Raji (cell line): Measurements from ENCODE around the gene IFITM1.

Experiments used
- POLR2A ChIP-seq: IDR thresholded peaks from 2 replicates; pipeline ENCODE4 v1.6.1; 2011; ENCODE audit warnings: low read depth, low read length, control low read depth; ENCODE audit not compliant: insufficient read depth

IFITM1 gene

DNA sequence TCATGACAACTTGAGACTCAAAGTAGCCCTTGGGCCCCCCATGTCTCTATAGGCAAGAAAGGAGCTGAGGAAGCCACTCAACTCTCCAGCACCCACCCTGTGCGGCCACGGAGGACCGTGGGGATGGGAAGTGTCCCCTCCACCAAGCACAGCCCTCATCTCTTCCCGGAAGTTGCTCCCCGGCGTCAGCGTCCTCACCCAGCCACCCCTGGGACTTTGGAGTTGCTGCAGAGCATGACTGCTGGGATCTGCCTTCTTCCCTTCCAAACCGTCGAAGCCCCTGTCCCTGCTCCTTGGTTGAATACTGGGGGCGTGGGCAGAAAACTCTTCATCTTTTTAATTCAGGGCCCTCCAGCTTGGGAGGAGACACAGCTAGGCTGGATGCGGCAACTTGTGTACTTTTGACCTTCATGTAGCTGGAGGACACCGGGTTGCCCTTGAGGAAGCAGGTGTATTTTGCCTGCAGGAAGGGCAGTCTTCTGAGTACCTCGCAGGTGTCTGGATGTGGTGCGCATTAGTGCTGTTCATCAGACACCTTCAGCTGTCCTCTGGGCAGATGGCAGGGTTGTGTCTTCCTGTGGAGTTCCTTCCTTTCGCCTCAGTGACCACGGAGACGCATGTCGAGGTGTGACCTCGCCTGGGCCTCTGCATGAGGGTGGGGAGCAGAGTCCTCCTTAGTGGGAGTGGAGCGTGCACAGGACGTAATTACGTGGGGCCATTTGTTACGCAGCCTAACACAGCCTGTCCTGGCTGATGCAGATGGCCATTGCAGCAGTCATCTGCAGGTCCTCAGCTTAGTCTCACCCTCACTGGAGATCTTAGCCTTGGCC is 19.0 kb downstream of the IFITM1 start:
- TF ChIP-seq POLR2A, result no peak

DNA sequence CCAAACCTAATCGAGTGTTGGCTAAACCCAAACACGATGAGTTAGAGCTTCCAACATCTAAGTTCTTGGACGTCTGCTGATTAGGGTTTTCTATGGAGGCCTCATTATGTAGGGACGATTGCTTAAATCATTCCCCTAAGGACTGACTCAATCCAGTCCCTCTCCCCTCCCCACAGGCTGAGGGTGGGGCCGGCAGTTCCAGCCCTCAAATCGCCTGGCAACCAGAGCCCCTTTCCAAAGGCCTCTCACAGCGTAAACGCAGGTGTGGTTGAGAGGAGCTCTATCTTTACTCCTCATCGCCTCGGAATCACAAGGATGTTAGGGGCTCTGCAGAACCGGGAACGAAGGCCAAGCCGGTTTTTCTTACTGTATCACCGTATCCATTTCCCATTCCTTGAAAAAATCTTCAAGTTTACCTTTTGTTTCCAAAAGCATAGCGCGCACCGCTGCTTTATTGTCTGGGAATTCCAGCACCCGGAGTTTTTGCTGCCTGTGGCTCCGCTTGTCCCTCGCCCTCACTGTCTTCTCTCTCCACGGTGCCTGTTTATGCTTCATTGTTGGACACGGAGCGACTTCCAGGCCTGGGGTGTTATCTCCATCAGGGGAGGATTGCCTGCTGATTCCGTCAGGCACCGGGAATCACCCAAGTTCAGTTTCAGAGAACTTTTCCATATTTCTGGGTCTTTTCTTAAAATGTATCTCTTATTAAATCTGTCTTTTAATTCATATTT is 20.6 kb downstream of the IFITM1 start:
- no peak for TF ChIP-seq POLR2A

DNA sequence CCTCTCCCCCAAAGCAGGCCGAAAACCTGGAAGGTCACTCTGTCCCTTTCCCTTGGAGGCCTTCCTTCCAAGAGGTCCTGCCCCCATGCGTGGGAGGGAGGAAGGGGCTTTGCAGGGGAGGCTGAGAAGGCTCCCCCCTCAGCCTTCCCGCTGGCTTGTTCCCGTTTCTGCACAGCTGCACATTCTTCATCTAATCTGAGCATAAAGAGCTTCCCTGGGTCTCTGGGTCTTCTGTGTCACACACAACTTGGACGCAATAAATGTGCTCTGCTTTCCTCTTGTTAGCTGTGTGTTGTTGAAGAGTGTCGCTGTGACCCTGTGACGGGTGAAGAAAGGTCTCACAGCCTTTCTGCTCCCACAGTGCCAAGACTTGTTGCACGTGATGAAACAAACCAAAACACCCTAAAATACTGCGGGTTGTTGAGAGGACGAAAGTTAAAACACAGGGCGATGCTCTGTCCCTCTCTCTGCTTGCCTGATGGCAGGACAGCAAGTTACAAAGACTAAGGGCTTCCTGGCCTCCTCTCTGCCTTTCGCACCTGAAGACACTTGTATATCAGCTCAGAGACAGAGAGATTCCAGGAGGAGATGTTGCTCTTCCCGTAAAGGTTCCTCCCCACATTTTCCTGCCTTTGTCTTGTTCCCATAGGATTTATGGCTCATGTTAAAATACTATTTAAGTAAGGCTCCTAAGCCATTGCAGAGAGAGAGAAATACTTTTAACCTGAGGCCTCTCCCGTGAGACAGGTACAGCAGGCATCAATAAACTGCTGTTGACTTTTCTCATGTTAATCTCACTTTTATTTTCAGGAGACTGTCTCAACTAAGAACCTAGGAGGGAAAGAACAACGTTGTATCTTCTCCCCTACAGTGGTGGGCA is 22.2 kb downstream of the IFITM1 start:
- no peak for TF ChIP-seq POLR2A

DNA sequence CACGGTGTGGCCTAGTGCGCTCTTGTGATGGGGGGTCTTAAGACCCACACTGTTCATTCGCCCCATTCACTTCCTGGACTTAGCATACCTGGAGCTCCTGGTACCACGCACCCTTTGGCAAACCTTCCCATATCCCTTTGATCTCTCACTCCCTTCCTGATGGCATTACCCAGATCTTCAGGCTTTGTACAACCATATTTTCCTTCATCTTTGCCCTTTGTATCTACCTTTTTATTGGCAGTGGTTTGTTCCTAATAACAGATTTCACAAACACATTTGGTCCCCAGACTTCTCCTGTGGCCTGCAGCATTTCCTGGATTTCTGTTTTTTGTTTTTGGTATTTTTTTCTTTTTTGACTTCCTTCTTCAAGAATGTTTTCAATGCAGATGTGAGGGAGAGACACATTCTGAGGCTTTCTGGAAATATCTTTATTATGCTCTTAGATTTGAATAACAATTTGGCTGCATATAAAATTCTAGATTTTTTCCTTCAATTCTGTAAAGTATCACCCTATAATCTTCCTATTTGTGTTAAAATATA is 22.9 kb downstream of the IFITM1 start:
- TF ChIP-seq POLR2A, result no peak

- TF ChIP-seq POLR2A, result no peak
Measured at GRCh38 chr11:337711-338110, 23.9 kb downstream of the IFITM1 start.

DNA sequence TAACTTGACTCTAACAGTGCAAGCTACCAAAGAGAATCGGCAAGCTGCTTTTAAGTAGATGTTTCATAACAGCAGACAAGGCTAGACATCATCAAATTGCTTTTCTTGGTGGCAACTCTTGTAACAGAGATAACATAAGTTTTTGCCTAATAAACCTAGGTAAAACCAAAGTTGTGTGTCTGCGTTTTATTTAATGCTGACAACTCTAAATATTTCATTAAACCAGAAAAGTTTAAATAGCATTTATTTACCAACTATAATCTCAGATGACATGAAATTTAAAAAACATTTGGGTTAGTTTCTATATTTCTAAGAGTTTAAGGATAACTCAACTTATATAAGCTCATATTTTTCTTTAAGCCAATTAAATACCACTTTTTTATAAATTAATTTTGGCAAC is 26.1 kb downstream of the IFITM1 start:
- no peak for TF ChIP-seq POLR2A

- no peak for TF ChIP-seq POLR2A
Measured at GRCh38 chr11:340539-341512, 27.0 kb downstream of the IFITM1 start.

DNA sequence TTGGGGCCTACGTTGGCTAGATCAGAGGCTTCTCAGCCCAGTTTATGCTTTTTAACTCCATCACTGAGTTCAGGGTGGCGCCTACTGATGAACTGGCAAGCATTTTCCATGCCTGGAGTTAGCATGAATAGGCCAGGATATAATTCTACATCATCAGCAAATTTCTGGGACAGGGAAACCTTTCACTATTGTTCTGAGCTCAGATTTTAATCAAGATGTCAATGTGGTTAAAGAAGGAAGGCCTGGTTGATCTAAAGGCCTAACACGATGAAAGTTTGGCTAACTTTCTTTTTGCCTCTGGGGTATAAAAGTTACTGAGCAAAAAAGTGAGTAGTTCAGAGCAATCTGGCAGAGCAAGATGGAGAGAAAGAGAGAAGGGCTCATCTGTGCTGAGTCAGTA is 28.5 kb downstream of the IFITM1 start:
- no peak for TF ChIP-seq POLR2A

DNA sequence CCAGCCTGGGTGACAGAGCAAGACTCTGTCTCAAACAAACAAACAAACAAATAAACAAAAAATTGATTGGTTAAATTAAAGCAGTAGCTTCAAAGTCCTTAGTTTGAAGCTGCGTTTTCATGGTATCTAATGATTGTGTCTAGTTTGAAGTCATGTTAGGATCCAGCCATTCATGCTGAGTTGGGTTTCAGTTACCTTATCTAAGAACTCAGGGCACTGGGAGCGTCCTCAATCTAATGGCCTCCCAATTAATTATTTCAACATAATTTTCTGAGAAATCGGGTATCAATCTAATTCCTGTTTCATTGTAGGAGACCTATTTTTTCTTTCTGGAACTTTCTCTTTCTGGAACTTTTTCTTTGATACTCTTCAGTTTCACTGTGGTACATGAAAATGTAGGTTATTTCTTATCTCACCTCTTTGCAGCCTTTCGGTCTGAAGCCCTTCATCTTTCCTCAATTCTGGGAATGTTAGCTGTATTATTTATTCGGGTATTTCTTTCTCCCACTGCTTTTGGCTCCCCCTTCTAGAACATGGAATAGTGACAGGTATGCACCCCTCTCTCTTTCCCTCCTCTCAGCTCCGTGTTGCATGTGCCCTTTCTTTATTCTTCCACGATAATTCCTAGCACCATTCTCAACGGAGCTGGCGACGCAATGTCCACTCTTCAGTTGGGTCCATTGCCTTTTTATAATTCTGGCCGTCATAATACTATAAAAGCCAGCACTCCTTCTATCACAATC is 31.2 kb downstream of the IFITM1 start:
- TF ChIP-seq POLR2A, result no peak

DNA sequence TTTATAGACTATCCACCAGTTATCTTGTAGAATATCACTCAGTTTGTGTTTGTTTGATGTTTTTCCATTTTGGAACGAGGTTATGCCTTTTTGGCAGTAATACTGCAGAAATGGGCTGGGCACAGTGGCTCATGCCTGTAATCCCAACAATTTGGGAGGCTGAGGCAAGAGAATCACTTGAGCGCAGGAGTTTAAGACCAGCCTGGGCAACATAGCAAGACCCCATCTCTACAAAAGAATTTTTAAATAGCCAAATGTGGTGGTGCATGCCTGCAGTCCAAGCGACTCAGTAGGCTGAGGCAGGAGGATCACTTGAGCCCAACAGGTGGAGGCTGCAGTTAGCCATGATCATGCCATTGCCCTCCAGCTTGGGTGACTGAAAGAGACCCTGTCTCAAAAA is 32.7 kb downstream of the IFITM1 start:
- no peak for TF ChIP-seq POLR2A

GRCh38 chr11:350723-351255 is 36.9 kb downstream of the IFITM1 start:
- no peak for TF ChIP-seq POLR2A

DNA sequence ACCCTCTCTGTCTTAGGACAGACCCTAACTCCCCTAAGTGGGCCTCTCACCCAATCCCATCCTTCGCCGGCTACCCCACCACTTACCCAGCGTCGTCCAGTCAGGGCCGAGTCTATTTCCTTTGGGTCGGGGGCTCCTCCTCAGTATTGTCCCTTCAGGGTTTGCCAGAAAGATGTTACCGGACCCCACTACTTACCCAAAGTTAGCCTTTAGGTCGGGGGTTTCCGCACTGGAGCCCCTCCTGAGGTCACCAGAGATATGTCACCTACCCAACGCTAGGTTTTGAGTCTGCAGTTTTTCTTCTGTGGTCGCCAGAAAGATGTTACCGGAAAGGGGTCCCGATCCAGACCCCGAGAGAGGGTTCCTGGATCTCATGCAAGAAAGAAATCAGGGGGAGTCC is 37.6 kb downstream of the IFITM1 start:
- TF ChIP-seq POLR2A, result no peak

- no peak for TF ChIP-seq POLR2A
Measured at GRCh38 chr11:352456-353031, 38.7 kb downstream of the IFITM1 start.
